GF-D8 (cell line): ENCODE data around the gene TOMT.
"Not testable (repeated sequence)": the region's sequence is repeated elsewhere in the genome, so short reads cannot be mapped to it uniquely, and the experiment has no call there.

Experiments used
- DNase-seq: peaks from one replicate; lab custom pipeline; 2025; lab: John Stamatoyannopoulos, UW

The TOMT gene

DNA sequence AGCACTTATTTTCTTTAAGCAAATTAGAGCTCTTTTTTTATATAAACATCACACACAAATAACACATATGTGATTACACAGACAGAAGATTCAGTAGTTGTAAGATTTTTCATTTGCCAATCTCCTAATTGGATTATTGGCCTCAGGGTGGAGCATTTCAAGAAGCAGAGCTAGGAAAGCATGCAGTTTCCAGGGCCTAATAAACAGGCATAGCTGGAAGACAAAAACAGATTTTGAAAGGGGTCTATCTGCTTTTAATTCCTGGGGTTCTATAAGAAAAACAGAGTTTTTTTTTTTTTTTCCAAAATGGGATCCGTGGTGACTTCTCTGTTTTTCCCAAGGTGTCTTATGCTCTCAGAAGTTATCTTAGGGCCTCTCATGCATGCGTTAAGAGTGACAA lies 22.2 kb downstream of the TOMT start:
- no peak for DNase-seq

DNA sequence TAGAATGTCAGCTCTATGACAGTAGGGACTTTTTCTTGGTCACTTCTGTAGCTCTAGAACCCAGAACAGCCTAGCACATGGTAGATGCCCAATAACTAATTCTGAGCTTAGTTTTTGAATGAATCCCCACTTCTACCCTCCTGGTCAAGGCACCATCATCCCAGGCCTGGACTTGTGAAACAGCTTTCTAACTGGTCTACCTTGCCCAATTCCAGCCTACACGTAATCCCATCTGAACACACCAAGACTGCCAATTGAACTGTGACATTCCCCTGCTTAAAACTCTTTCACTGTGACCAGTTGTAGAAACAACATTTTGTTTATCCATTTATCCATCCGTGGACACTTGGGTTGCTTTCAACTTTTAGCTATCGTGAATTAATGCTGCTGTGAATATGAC lies 23.7 kb downstream of the TOMT start:
- DNase-seq = no peak

DNA sequence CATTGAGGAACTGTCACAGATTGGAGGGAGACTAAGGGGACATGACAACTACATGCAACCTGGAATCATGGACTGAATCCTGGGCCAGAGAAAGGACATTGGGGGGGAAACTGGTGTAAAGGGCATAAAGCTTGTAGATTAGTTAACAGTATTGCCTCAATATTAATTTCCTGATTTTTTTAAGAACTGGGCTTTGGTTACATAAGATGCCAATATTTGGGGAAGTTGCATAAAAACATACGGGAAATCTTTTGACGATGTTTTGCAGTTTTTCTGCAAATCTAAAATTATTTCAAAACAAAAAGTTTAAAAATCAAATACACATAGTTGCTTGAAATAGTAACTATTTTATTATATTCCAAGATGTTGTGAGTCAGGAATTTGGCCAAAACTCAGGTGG lies 26.9 kb downstream of the TOMT start:
- no peak for DNase-seq

- not testable (repeated sequence) for DNase-seq
These were observed 29.7 kb downstream of the TOMT start, which contains the start of gene FOLR3 for GRCh38 chr11:72135473-72135872. Gene FOLR3, plus strand, starts transcription at chr11:72135725. Its CDS starts 228 bp downstream, at chr11:72135953.

GRCh38 chr11:72135891-72136683 lies 30.4 kb downstream of the TOMT start:
- no peak for DNase-seq

- DNase-seq = no peak
These were observed 31.0 kb downstream of the TOMT start for GRCh38 chr11:72136684-72137262.

- DNase-seq = no peak
These were observed 33.2 kb downstream of the TOMT start for GRCh38 chr11:72138821-72139390.

- DNase-seq = no peak
These were observed 33.8 kb downstream of the TOMT start for GRCh38 chr11:72139500-72139899.

DNA sequence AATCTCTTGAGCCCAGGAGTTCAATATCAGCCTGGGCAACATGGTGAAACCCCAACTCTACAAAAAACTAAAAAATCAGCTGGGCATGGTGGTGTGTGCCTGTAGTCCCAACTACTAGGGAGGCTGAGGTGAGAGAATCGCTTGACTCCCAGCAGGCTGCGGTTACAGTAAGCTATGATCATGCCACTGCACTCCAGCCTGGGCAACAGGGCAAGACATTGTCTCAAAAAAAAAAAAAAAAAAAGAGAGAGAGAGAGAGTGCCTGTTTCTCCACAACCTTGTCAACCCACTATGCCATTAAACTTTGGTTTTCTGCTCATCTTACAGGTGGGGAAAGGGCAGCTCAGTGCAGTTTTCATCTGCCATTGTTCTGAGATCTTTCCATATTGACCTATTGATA lies 34.9 kb downstream of the TOMT start:
- DNase-seq = no peak

DNA sequence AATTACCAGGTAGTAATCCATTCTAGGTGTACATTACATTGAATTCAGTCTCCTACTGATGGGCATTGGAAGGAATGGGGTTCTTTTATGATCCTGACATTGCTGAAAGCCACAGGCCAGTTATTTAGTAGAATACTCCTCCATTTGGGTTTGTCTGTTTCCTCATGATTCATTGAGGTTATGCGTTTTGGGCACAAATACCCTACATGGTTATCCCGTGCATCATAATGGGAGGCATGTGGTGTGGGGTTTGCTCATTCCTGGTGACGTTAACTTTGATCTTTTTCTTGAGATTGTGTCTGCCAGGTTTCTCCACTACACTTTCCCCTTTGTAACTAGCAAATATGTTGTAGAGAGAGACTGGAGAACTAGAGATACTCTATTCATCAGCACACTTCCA lies 35.3 kb downstream of the TOMT start:
- no peak for DNase-seq

DNA sequence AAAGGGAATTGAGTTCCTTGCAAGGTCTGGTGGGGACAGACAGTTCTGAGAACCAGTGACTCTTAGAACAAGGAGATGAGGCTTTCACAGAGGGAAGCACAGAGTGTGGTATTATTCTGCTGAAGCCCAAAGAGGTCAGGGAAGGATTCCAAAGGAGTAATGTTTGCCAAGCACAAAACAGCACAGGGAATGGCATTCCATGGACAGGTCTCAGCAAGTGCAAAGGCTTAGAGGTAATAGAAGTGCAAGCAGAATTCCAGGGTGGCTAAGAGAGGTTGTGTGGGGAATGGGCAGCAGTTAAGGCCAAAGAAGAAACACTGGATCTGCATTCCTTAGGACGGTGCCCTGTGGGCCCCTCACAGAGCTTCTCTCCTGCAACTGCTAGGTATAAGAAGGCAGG lies 36.4 kb downstream of the TOMT start:
- not testable (repeated sequence) for DNase-seq

DNA sequence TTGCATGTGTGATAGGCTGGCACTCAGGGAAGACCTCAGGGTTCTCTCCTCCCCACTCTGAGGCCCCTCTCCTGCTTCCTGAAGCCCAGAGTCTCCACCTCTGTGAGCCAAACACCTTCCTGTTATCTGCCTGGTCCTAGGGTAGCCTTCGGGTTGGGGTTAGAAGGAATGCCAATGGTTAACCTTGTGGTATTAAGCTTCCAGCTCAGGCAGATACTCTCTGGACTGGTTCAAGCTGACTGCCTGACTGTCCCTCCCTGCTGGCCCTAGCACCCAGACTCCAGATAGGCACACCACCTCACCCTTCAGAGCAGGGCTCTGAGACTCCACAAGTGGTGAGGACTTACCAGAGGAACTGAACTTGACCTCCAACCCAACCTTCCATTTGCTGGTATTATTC lies 36.8 kb downstream of the TOMT start:
- DNase-seq = not testable (repeated sequence)

- no peak for DNase-seq
These were observed 39.3 kb downstream of the TOMT start for GRCh38 chr11:72144807-72145565.

DNA sequence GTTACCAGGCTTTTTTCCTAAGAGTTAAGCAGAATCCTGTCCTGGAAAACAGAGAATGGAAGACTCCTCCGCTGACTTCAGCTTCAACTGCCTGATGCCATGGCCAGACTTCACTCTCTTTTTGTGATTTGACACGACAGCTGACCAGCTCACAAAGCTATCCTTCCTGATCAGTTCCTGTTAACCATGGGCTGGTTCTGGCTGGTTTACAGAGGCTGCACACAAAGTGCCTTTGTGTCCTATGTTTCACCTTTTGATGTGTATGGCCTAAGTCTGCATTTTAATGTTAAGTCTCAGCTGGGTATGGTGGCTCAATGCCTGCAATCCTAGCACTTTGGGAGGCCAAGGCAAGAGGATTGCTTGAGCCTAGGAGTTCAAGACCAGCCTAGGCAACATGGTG lies 40.9 kb downstream of the TOMT start:
- DNase-seq = no peak

DNA sequence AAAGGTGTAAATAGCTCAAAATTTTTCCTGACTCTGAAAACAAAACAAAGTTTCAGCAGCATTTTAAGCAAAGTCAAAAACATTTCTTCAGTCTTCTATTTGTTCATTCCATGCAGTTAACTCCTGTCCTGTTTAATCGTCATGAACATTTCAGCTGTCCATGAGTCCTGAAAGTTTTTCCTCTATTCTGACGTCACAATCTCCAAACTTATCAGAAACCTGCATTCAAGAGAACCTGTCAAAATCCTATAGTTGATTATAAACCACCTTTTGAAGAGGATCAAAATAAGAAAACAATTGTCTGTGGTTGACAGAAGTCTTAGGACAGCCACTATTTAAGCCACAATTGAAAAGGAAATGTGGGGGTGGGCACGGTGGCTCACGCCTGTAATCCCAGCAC lies 45.2 kb downstream of the TOMT start:
- no peak for DNase-seq

- not testable (repeated sequence) for DNase-seq
These were observed 48.1 kb downstream of the TOMT start for GRCh38 chr11:72153874-72154273.

- DNase-seq = no peak
These were observed 49.1 kb downstream of the TOMT start for GRCh38 chr11:72154816-72155215.

DNA sequence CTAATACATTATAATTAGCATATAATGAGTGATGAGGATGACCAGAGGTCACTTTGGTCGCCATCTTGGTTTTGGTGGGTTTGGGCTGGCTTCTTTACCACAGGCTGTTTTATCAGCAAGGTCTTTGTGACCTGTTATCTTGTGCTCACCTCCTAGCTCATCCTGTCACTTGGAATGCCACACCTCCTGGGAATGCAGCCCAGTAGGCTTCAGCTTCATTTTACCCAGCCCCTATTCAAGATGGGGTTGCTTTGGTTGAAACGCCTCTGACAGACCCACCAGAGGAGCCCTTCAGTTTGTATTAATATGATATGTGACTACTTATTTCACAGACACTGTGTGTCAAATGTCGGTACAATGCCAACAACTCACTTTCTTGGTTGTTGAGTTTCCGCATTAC lies 50.0 kb downstream of the TOMT start:
- DNase-seq = no peak

DNA sequence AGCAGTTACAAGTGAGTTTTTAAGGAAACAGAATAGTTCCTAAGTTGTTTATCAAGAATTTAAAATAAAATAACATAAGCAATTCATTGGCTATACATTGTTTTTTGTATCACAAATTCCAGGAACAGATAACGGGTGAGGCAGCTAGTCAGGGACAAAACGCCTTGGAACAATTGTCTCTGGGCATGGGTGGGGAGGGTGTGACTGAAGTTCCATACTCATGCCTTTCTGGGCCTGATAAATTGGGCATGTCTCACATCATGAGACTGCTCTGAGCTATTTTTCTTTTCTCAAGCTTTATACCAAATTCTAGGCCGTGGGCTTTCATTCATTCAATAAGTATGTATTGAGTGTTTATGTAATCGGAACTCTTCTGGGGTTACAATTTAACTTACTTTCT lies 51.4 kb downstream of the TOMT start:
- no peak for DNase-seq
